HCT116 (cell line): ENCODE results near the gene ABCC11.

ENCODE experiments used
- CEBPB ChIP-seq: IDR thresholded peaks from 2 replicates; pipeline ENCODE4 v1.6.1; 2012; ENCODE audit warnings: low read depth
- CTCF ChIP-seq, 3 experiments: fragments of 200-600 bp in 1 of 3; sonication (generic) in 1 of 3; IDR thresholded peaks in 2 of 3; conservative IDR thresholded peaks in 1 of 3; 2 replicates each; pipeline ENCODE4 v1.5.1; 2012 to 2017; ENCODE audit warnings: low read depth in 2 of 3, low read length in 2 of 3, antibody characterized with exemption in 1 of 3, borderline replicate concordance in 1 of 3, control low read depth in 1 of 3, mild to moderate bottlenecking in 1 of 3, mixed read lengths in 1 of 3, mixed run types in 1 of 3, moderate library complexity in 1 of 3; ENCODE audit not compliant: insufficient read depth in 1 of 3
- ELF1 ChIP-seq: IDR thresholded peaks from 2 replicates; pipeline ENCODE4 v1.6.1; 2012; ENCODE audit warnings: low read depth, borderline replicate concordance
- EZH2 ChIP-seq: fragments of 200-600 bp; sonication (generic); IDR thresholded peaks from 2 replicates; pipeline ENCODE4 v1.6.1; 2017; ENCODE audit warnings: antibody characterized with exemption, mixed run types
- FOSL1 ChIP-seq: IDR thresholded peaks from 2 replicates; pipeline ENCODE4 v1.6.1; 2012; ENCODE audit warnings: low read depth
- MAX ChIP-seq: IDR thresholded peaks from 2 replicates; pipeline ENCODE4 v1.6.1; 2012
- POLR2A ChIP-seq: IDR thresholded peaks from 2 replicates; pipeline ENCODE4 v1.7.0; 2011; ENCODE audit warnings: borderline replicate concordance; ENCODE audit not compliant: insufficient read depth, insufficient read length; ENCODE audit errors: extremely low read depth
- POLR2AphosphoS5 ChIP-seq: IDR thresholded peaks from 2 replicates; pipeline ENCODE4 v1.6.1; 2011; ENCODE audit warnings: mild to moderate bottlenecking, low read depth, low read length, moderate library complexity
- RAD21 ChIP-seq: IDR thresholded peaks from 2 replicates; pipeline ENCODE4 v1.6.1; 2012; ENCODE audit warnings: low read depth, mild to moderate bottlenecking
- SIN3A ChIP-seq: IDR thresholded peaks from 2 replicates; pipeline ENCODE4 v1.6.1; 2012; ENCODE audit warnings: low read depth
- SRF ChIP-seq: IDR thresholded peaks from 2 replicates; pipeline ENCODE4 v1.6.1; 2012; ENCODE audit warnings: low read depth
- ZFX ChIP-seq: fragments of 450-650 bp; IDR thresholded peaks from 2 replicates; pipeline ENCODE4 v1.6.1; 2017
- TF ChIP-seq, protein P1 (sequence below): IDR thresholded peaks from 2 replicates; pipeline ENCODE4 v1.6.1; 2012
- TF ChIP-seq, protein P2 (sequence below): IDR thresholded peaks from 2 replicates; pipeline ENCODE4 v1.6.1; 2012; ENCODE audit warnings: low read depth

- TF ChIP-seq CTCF (IDR thresholded peaks at IDR 0.05 in 2 of 3, conservative IDR thresholded peaks at IDR 0.05 in 1 of 3; ENCODE audit: borderline replicate concordance in 1 of 3, insufficient read depth in 1 of 3, low read depth in 2 of 3, low read length in 2 of 3), result no peak
- TF ChIP-seq RAD21, result no peak
- TF ChIP-seq POLR2AphosphoS5, result no peak
- TF ChIP-seq SIN3A, result no peak
- TF ChIP-seq MAX, result no peak
- TF ChIP-seq FOSL1, result no peak
- TF ChIP-seq, protein P1, sequence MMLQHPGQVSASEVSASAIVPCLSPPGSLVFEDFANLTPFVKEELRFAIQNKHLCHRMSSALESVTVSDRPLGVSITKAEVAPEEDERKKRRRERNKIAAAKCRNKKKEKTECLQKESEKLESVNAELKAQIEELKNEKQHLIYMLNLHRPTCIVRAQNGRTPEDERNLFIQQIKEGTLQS, result no peak
- no peak for TF ChIP-seq CEBPB
- TF ChIP-seq, protein P2, sequence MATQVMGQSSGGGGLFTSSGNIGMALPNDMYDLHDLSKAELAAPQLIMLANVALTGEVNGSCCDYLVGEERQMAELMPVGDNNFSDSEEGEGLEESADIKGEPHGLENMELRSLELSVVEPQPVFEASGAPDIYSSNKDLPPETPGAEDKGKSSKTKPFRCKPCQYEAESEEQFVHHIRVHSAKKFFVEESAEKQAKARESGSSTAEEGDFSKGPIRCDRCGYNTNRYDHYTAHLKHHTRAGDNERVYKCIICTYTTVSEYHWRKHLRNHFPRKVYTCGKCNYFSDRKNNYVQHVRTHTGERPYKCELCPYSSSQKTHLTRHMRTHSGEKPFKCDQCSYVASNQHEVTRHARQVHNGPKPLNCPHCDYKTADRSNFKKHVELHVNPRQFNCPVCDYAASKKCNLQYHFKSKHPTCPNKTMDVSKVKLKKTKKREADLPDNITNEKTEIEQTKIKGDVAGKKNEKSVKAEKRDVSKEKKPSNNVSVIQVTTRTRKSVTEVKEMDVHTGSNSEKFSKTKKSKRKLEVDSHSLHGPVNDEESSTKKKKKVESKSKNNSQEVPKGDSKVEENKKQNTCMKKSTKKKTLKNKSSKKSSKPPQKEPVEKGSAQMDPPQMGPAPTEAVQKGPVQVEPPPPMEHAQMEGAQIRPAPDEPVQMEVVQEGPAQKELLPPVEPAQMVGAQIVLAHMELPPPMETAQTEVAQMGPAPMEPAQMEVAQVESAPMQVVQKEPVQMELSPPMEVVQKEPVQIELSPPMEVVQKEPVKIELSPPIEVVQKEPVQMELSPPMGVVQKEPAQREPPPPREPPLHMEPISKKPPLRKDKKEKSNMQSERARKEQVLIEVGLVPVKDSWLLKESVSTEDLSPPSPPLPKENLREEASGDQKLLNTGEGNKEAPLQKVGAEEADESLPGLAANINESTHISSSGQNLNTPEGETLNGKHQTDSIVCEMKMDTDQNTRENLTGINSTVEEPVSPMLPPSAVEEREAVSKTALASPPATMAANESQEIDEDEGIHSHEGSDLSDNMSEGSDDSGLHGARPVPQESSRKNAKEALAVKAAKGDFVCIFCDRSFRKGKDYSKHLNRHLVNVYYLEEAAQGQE, result no peak
- TF ChIP-seq POLR2A, result no peak
- no peak for TF ChIP-seq ZFX
- no peak for TF ChIP-seq ELF1
- TF ChIP-seq EZH2, result no peak
- no peak for TF ChIP-seq SRF
Observed at GRCh38 chr16:48246066-48246465, 1.3 kb downstream of the ABCC11 start.
